ENCODE measurements around the gene JAGN1.
"Not testable (repeated sequence)": the region's sequence is repeated elsewhere in the genome, so short reads cannot be mapped to it uniquely, and the experiment has no call there.

The JAGN1 gene

GRCh38 chr3:9852528-9852927 is 37.9 kb upstream of the JAGN1 start:
- H3K79me2 ChIP-seq (ENCODE audit: insufficient read depth, low read length): no peaks in the 10 kb centered on the region
- H3K4me2 ChIP-seq (ENCODE audit: low read depth, low read length, poor library complexity, severe bottlenecking): no peak overlapping the region
- no peaks in the 10 kb centered on the region for H4K20me1 ChIP-seq (ENCODE audit: low read depth, low read length)
- no peak overlapping the region for H3K9ac ChIP-seq (ENCODE audit: low read length)
- no peaks in the 10 kb centered on the region for H3F3A ChIP-seq (ENCODE audit: insufficient read depth)
- H3K9me2 ChIP-seq (replicated peaks; ENCODE audit: insufficient read depth, low read length): no peaks in the 10 kb centered on the region
- H3K4me3 ChIP-seq (ENCODE audit: insufficient read depth, low read length, poor library complexity, severe bottlenecking): no peak overlapping the region
- H2AFZ ChIP-seq (ENCODE audit: low read depth, low read length, severe bottlenecking): no peak overlapping the region
- TF ChIP-seq EZH2phosphoT487 (conservative IDR thresholded peaks at IDR 0.05; ENCODE audit: low read length) (no peak), CTCF (IDR thresholded peaks at IDR 0.05; ENCODE audit: insufficient read depth, low read length, poor library complexity, severe bottlenecking) (no peak)
- H3K27me3 ChIP-seq (ENCODE audit: low read length): no peaks in the 10 kb centered on the region
- H3K27ac ChIP-seq (ENCODE audit: low read depth, low read length): no peak overlapping the region
- H3K9me3 ChIP-seq (ENCODE audit: insufficient read depth, low read length): no peaks in the 10 kb centered on the region
- no peaks in the 10 kb centered on the region for H3K36me3 ChIP-seq (ENCODE audit: low read length)

- not testable (repeated sequence) for H3K36me3 ChIP-seq (ENCODE audit: low read length); H3K79me2 ChIP-seq (ENCODE audit: insufficient read depth, low read length); H3K9ac ChIP-seq (ENCODE audit: low read length); H3K27ac ChIP-seq (ENCODE audit: low read depth, low read length); H2AFZ ChIP-seq (ENCODE audit: low read depth, low read length, severe bottlenecking); H3K9me2 ChIP-seq (replicated peaks; ENCODE audit: insufficient read depth, low read length); H3K9me3 ChIP-seq (ENCODE audit: insufficient read depth, low read length); H3K4me2 ChIP-seq (ENCODE audit: low read depth, low read length, poor library complexity, severe bottlenecking); H3K4me3 ChIP-seq (ENCODE audit: insufficient read depth, low read length, poor library complexity, severe bottlenecking); H4K20me1 ChIP-seq (ENCODE audit: low read depth, low read length); H3F3A ChIP-seq (ENCODE audit: insufficient read depth); H3K27me3 ChIP-seq (ENCODE audit: low read length)
Measured at GRCh38 chr3:9854291-9854940, 36.0 kb upstream of the JAGN1 start.

- H3K9me3 ChIP-seq (ENCODE audit: insufficient read depth, low read length): no peaks in the 10 kb centered on the region
- no peak overlapping the region for H3K4me2 ChIP-seq (ENCODE audit: low read depth, low read length, poor library complexity, severe bottlenecking)
- H3K4me3 ChIP-seq (ENCODE audit: insufficient read depth, low read length, poor library complexity, severe bottlenecking): no peak overlapping the region
- no peak overlapping the region for H3K9ac ChIP-seq (ENCODE audit: low read length)
- no peaks in the 10 kb centered on the region for H3K9me2 ChIP-seq (replicated peaks; ENCODE audit: insufficient read depth, low read length)
- no peak overlapping the region for H3K27ac ChIP-seq (ENCODE audit: low read depth, low read length)
- no peaks in the 10 kb centered on the region for H3F3A ChIP-seq (ENCODE audit: insufficient read depth)
- TF ChIP-seq EZH2phosphoT487 (conservative IDR thresholded peaks at IDR 0.05; ENCODE audit: low read length): no peak
- no peak for TF ChIP-seq CTCF (IDR thresholded peaks at IDR 0.05; ENCODE audit: insufficient read depth, low read length, poor library complexity, severe bottlenecking)
- H2AFZ ChIP-seq (ENCODE audit: low read depth, low read length, severe bottlenecking): no peak overlapping the region
- no peaks in the 10 kb centered on the region for H3K27me3 ChIP-seq (ENCODE audit: low read length)
- H4K20me1 ChIP-seq (ENCODE audit: low read depth, low read length): no peaks in the 10 kb centered on the region
- no peaks in the 10 kb centered on the region for H3K36me3 ChIP-seq (ENCODE audit: low read length)
- no peaks in the 10 kb centered on the region for H3K79me2 ChIP-seq (ENCODE audit: insufficient read depth, low read length)
Measured at GRCh38 chr3:9855594-9855993, 34.8 kb upstream of the JAGN1 start.

- no peak for TF ChIP-seq EZH2phosphoT487 (conservative IDR thresholded peaks at IDR 0.05; ENCODE audit: low read length)
- no peak for TF ChIP-seq CTCF (IDR thresholded peaks at IDR 0.05; ENCODE audit: insufficient read depth, low read length, poor library complexity, severe bottlenecking)
- H3K36me3 ChIP-seq (ENCODE audit: low read length): no peaks in the 10 kb centered on the region
- no peak overlapping the region for H2AFZ ChIP-seq (ENCODE audit: low read depth, low read length, severe bottlenecking)
- H3F3A ChIP-seq (ENCODE audit: insufficient read depth): no peaks in the 10 kb centered on the region
- H3K9me2 ChIP-seq (replicated peaks; ENCODE audit: insufficient read depth, low read length): no peaks in the 10 kb centered on the region
- no peaks in the 10 kb centered on the region for H3K9me3 ChIP-seq (ENCODE audit: insufficient read depth, low read length)
- no peaks in the 10 kb centered on the region for H4K20me1 ChIP-seq (ENCODE audit: low read depth, low read length)
- H3K79me2 ChIP-seq (ENCODE audit: insufficient read depth, low read length): no peaks in the 10 kb centered on the region
- H3K9ac ChIP-seq (ENCODE audit: low read length): no peak overlapping the region
- no peak overlapping the region for H3K4me3 ChIP-seq (ENCODE audit: insufficient read depth, low read length, poor library complexity, severe bottlenecking)
- no peak overlapping the region for H3K4me2 ChIP-seq (ENCODE audit: low read depth, low read length, poor library complexity, severe bottlenecking)
- H3K27me3 ChIP-seq (ENCODE audit: low read length): no peaks in the 10 kb centered on the region
- no peak overlapping the region for H3K27ac ChIP-seq (ENCODE audit: low read depth, low read length)
Measured at GRCh38 chr3:9859530-9860025, 30.8 kb upstream of the JAGN1 start.
